Nephron (organoid): ENCODE data around the gene MTCL3.

ENCODE experiments used
- H3K27ac Mint-ChIP-seq, 3 experiments: 2 replicates each; pipeline ENCODE4 v1.8.0; 2020; ENCODE audit warnings: mixed read lengths in 3 of 3, mild to moderate bottlenecking in 2 of 3, moderate library complexity in 1 of 3
- H3K27me3 Mint-ChIP-seq: 2 replicates; pipeline ENCODE4 v1.8.0; 2021; ENCODE audit warnings: low read depth, mild to moderate bottlenecking, moderate library complexity, mixed read lengths
- H3K36me3 Mint-ChIP-seq: 2 replicates; pipeline ENCODE4 v1.8.0; 2020; ENCODE audit warnings: low read depth, mixed read lengths
- H3K4me1 Mint-ChIP-seq: 2 replicates; pipeline ENCODE4 v1.8.0; 2020; ENCODE audit warnings: mixed read lengths
- H3K4me3 Mint-ChIP-seq, 3 experiments: 2 replicates each; pipeline ENCODE4 v1.8.0; 2020; ENCODE audit warnings: mild to moderate bottlenecking in 3 of 3, mixed read lengths in 3 of 3, moderate library complexity in 2 of 3
- H3K9me3 Mint-ChIP-seq: 2 replicates; pipeline ENCODE4 v1.8.0; 2020; ENCODE audit warnings: mixed read lengths
- CTCF ChIP-seq, 3 experiments: fragments of 200-600 bp; sonication (generic); IDR thresholded peaks; one replicate each; pipeline ENCODE4 v1.5.0; 2021; ENCODE audit warnings: antibody characterized with exemption in 3 of 3; ENCODE audit not compliant: unreplicated experiment in 3 of 3

MTCL3 gene

GRCh38 chr6:127554435-127555006 is 35.4 kb upstream of the MTCL3 start:
- Mint-ChIP-seq H3K27ac (no peak overlapping the region), H3K27me3 (no peaks in the 10 kb centered on the region), H3K4me1 (no peaks in the 10 kb centered on the region), H3K9me3 (no peaks in the 10 kb centered on the region), H3K36me3 (no peaks in the 10 kb centered on the region), H3K4me3 (no peak overlapping the region)
- peak in 1 of 3 experiments; percentile 39 for TF ChIP-seq CTCF (IDR thresholded peaks at IDR 0.05; ENCODE audit: unreplicated experiment in 3 of 3)

DNA sequence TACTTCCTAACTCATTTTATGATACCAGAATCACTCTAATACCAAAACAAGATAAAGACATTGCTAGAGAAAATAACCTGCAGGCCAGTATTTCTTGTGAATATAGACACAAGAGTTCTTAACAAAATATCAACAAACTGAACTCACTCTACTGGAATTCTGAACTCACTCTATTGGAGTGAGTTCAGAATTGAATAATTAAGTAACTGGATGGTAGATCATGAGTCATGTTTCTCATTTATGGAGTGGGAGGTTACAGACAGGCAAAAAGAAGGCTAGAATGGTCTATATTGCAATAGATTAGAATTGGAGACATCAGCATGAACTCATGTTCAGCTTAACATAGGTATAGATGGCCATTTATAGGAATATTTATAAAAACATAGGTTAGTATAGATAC is 31.3 kb upstream of the MTCL3 start:
- Mint-ChIP-seq H3K27me3 (no peaks in the 10 kb centered on the region), H3K9me3 (no peaks in the 10 kb centered on the region), H3K4me1 (no peaks in the 10 kb centered on the region), H3K36me3 (no peaks in the 10 kb centered on the region), H3K4me3 (no peak overlapping the region), H3K27ac (no peak overlapping the region)
- no peak for TF ChIP-seq CTCF (IDR thresholded peaks at IDR 0.05; ENCODE audit: unreplicated experiment in 3 of 3)

GRCh38 chr6:127547904-127548649 is 28.9 kb upstream of the MTCL3 start:
- H3K27ac Mint-ChIP-seq: no peak overlapping the region
- H3K4me1 Mint-ChIP-seq: no peaks in the 10 kb centered on the region
- H3K4me3 Mint-ChIP-seq: no peak overlapping the region
- H3K36me3 Mint-ChIP-seq: no peaks in the 10 kb centered on the region
- peak; percentile 24 to 41 (median 39) for TF ChIP-seq CTCF (IDR thresholded peaks at IDR 0.05; ENCODE audit: unreplicated experiment in 3 of 3)
- H3K27me3 Mint-ChIP-seq: no peaks in the 10 kb centered on the region
- H3K9me3 Mint-ChIP-seq: no peaks in the 10 kb centered on the region

DNA sequence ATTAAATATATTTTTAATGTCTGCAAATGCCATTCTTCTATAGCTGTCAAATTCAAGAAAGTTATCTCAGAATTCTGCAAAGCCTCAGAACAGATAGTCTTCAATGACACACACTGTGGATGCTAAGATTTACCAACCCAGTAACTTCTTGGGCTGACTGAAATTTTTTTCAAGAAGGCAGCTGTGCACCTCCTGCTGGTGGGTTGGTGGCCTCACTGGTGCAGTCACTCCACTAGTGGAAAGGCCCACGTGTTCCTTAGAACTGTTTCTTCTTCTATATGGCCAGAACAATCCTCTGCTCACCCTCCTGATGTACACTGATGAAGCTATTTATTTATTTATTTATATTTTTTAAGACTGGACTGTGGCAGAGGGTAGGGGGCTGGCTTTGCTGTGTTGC is 28.1 kb upstream of the MTCL3 start:
- H3K4me1 Mint-ChIP-seq: no peaks in the 10 kb centered on the region
- H3K4me3 Mint-ChIP-seq: no peak overlapping the region
- H3K27ac Mint-ChIP-seq: no peak overlapping the region
- no peak for TF ChIP-seq CTCF (IDR thresholded peaks at IDR 0.05; ENCODE audit: unreplicated experiment in 3 of 3)
- H3K27me3 Mint-ChIP-seq: no peaks in the 10 kb centered on the region
- H3K36me3 Mint-ChIP-seq: no peaks in the 10 kb centered on the region
- no peaks in the 10 kb centered on the region for H3K9me3 Mint-ChIP-seq

DNA sequence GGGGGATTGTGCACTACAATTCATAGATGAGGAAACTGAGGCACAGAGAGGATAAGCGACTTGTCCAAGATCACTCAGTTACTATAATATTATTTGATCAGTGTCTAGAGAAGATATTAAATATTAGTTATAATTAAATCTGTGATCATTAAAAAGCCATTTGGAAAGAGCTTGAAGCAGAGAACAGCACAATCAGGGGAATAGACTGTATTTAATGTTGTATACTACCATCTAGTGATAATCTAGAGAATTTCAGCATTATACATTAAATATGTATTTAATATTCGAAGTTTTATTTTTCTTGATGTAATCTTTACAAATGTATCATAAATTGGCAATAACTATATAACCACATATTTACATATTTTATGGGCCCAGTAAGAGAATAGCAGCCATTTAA is 20.1 kb upstream of the MTCL3 start:
- H3K27me3 Mint-ChIP-seq: no peaks in the 10 kb centered on the region
- H3K27ac Mint-ChIP-seq: no peak overlapping the region
- H3K4me1 Mint-ChIP-seq: no peaks in the 10 kb centered on the region
- no peaks in the 10 kb centered on the region for H3K36me3 Mint-ChIP-seq
- peak; percentile 35 to 60 (median 37) for TF ChIP-seq CTCF (IDR thresholded peaks at IDR 0.05; ENCODE audit: unreplicated experiment in 3 of 3)
- H3K9me3 Mint-ChIP-seq: no peaks in the 10 kb centered on the region
- H3K4me3 Mint-ChIP-seq: no peak overlapping the region

DNA sequence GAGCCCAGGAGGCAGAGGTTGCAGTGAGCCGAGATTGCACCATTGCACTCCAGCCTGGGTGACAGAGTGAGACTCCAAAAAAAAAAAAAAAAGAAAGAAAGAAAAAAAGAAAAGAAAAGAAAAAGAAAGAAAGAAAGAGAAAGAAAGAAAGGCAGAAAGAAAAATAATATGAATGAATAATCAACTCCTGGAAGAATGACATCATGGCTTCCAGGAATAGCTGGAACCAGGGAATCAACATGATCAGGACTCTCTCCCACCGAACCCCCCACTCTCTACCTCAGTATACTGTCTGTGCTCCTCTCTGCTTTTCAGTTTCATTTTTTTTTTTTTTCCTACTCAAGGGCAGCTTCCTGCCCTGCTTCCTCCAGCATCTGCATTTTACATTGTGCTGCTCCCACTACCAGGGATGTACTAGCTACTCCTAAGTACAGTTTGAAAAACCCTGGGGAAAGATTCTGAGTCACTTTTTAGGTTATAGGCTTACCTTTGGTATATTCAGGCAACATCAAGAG is 19.7 kb upstream of the MTCL3 start:
- Mint-ChIP-seq H3K4me1 (no peaks in the 10 kb centered on the region), H3K36me3 (no peaks in the 10 kb centered on the region), H3K27me3 (no peaks in the 10 kb centered on the region), H3K4me3 (no peak overlapping the region), H3K27ac (no peak overlapping the region), H3K9me3 (no peaks in the 10 kb centered on the region)
- TF ChIP-seq CTCF (IDR thresholded peaks at IDR 0.05; ENCODE audit: unreplicated experiment in 3 of 3): no peak
